GM21737 (cell line): ENCODE data around the gene CSTF1.
"Not testable (repeated sequence)": the region's sequence is repeated elsewhere in the genome, so short reads cannot be mapped to it uniquely, and the experiment has no call there.

Source experiments
- ATAC-seq: cut with Tn5 transposase; IDR thresholded peaks from one replicate; pipeline ENCODE4 v1.9.1; 2021; ENCODE audit warnings: mild to moderate bottlenecking, moderate library complexity; ENCODE audit not compliant: unreplicated experiment

CSTF1 gene

GRCh38 chr20:56403465-56403864 lies 11.0 kb downstream of the CSTF1 start:
- ATAC-seq = no peak

GRCh38 chr20:56405356-56405755 lies 12.9 kb downstream of the CSTF1 start:
- ATAC-seq = not testable (repeated sequence)

DNA sequence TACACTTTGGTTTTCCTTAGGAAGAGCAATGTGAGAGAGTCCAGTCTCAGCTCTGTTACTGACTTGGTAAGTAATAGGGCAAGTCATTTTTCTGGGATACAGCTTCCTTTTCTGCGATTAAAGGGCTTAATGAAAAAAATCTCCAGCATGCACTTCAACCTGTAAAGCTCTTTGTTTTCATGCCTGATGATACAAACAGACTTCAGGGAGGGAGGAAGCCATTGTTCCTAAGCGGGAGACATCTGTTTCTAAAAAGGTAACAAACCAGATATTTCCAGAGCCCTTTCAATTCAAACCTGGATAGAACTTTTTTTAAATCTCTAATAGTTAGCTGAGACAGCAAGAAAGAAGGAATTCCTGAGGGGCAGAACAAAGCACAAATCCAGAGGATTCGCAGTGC lies 14.5 kb downstream of the CSTF1 start:
- ATAC-seq = no peak

DNA sequence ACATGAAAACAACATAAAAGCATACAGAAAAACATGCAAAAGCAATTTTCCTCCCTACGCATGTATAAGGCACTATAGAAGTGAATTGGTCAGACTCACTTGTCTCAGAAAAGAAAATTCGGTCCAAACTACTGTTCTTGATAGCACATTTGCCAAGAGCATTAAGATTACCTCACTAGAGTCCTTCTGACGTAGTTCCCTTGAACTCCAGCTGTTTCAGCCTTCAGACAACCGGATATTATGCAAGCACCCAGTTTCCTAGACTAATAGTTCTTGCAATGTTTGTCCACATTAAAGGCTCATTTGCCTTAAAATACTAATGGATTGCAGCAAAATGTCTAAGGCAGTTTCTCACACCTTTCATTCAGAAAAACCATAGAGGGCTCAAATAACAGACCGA lies 17.1 kb downstream of the CSTF1 start:
- no peak for ATAC-seq

DNA sequence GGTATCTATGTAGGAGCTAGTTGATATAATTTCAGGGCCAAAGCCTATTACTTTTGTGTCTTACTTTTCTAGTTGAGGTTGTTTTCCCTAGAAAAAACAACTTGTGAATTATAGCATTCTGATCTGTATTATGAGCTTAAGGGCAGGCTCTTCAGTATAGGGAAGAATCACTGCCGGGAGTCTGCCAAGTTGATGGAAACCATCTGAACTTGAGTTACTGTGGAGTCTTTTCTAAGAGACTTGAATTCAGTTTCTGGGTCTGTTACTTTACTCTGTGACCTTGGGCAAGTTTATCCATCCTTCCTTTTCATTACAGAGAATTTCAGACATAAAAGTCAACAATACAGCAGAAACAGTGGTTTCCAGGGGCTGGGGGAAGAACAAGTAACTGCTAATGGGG lies 17.5 kb downstream of the CSTF1 start:
- ATAC-seq = no peak

- ATAC-seq = not testable (repeated sequence)
Observed at GRCh38 chr20:56411287-56411686, 18.8 kb downstream of the CSTF1 start.

DNA sequence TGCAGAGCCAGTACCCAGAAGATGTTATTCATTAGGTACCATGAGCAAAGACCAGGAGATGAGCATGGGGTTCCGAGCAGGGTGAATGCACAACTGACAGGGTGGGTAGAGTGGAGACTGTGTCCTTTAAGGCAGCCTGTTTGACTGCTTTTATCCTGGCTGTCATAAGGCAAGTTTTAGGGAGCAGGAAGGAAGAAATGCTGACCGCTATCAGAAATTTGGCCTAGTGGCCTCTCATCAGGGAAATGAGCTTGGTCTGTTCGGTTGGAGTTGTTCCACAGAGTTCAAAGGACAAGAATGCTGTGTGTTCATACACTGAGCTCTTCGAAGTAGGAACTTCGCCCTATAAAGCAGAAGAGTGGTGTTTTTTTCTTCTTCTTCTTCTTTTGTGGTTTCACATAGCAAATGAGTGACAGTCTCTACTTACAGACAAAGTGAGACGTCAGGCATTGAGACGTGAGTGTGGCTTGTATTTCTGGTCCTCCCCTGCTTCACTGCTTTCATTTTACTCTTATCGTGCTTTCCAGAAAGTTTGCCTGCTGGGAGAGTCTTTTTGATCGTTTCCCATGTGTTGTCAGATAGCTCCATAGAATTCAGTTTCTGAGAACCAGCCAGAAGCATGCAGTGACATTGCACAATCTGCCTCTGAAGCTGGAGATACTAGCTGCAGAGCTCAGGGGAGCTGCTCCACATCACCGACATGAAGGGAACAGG lies 19.5 kb downstream of the CSTF1 start, which contains the start of gene CASS4:
TSS of gene CASS4 (plus strand) at position 502 of the 714 bp plus-strand sequence. CDS start at position 701, 199 bp downstream.
- peak; percentile 62 for ATAC-seq

DNA sequence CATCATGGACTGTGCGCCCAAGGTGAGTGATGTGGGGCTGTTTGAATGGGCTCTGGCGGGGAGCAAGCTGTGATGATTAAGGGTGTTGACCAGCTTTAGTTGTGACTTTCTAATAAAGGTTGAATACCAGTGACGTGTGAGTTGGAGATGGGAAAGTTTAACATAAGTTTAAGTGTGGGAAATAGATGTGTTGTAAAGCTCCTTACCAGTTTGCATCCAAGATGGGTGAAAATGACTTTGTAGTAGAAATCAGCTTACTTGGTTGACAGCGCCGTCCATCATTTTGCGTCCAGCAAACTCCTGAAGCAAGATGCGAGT lies 20.0 kb downstream of the CSTF1 start:
- no peak for ATAC-seq

DNA sequence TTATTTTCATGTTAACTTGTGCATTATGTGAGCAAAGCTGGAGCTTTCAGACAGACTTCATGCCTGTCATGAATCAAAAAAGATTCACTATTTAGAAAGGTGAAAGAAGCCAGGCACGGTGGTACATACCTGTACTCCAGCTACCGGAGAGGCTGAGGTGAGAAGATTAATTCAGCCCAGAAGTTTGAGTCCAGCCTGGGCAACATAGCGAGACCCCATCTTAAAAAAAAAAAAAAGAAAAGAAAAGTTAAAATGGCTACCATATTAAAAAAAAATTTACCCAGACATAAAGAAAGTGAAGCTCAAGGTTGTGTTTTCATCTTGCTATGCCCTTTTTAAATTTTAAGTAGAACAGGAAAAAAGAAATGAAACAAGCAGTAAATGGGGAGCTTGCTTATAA lies 20.5 kb downstream of the CSTF1 start:
- ATAC-seq = no peak

DNA sequence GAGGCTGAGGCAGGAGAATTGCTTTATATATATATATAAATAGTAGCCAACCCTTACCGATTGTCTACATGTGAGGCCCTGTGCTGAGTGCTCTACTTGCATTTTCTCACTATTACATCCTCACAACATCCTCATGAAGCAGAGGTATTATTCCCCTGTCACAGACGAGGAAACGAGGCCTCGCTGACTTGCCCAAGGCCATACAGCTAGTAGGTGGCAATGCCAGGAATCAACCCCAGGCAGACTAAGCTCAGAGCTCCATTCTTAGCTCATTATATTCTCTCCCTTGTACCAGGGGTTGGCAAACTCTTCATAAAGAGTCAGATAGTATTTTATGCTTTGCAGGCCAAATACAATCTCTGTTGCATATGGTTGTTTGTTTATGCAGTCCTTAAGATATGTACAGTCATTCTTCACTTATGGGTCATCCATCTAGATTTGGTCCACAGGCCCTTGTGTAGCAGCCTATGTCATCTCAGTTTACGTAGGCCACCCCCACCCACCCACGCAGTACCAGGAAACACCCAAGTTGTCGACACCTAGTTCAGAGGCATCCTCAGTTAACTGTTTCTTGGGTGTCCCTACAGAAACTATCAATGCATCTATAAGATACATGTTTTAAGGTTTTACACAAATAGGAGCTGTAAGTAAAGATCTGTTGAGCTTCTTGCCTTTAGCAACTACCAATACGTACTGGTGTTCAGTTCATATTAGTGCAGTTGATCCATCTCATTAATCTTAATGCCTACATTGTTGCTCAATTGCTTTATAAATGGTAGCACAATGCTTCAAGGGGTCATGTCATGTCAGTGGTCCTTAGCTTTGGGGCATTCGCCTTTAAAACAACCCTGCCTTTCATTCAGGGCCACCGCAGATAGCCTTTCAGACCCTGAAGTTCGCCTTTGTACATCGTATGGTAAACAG lies 22.7 kb downstream of the CSTF1 start:
- ATAC-seq = no peak

DNA sequence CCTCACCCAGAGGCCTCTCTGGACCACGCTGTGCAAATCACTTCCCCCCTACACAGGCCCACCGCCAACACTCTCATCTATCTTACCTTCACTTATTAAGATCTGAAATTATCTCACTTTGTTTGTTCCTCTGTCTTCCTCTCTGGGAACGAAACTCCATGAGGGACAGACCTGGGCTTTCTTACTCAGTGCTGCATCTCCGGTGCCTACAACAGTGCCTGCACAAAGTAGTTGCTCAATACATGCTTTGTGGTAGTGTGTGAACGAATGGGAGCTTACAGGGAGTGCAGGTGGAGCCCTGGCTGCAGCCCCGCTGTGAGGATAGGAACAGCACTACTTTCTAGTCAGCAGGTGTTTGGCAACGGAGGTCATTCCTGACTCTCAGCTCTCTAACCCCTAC lies 25.0 kb downstream of the CSTF1 start:
- ATAC-seq = no peak

- ATAC-seq = no peak
Observed at GRCh38 chr20:56417911-56418310, 25.5 kb downstream of the CSTF1 start.

- ATAC-seq = no peak
Observed at GRCh38 chr20:56418385-56418861, 26.0 kb downstream of the CSTF1 start.

DNA sequence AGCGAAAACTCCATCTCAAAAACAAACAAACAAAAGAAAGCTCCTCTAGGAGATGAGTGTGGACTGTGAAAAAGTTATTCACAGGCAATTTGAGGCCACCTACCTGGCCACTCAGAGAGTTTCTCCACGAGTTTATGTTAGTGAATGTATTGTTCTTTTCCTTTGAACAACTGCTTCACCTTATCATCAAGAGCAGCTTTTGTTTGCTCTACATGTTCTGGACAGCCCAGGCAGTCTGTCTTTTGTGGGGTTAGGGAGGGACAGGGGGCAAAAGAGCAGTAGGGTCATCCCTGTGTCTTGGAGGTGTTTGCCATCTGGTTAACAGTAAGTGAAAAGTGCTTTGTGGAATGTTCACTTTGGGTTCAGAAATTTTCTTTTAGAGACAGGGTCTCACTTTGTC lies 27.6 kb downstream of the CSTF1 start:
- ATAC-seq = no peak

GRCh38 chr20:56420940-56421688 lies 28.7 kb downstream of the CSTF1 start:
- no peak for ATAC-seq

- no peak for ATAC-seq
Observed at GRCh38 chr20:56422076-56422823, 29.8 kb downstream of the CSTF1 start.

DNA sequence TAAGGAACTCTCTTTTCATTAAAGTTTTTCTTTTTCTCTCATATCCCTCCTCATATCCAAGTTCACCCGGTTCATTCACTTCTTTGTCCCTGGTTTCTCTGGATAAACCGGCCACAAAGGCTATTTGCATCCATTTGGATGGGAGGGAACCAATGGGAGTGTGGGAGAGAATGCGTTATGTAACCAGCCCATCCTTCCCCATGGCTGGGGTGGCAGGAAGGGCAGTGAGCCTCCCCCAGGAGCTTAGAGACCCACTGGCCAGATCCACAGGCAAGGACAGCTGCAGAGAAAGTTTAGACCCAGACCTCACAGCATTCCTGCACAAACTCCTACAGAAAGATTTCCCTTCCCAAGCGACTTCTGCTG lies 30.4 kb downstream of the CSTF1 start:
- ATAC-seq = no peak

- ATAC-seq = no peak
Observed at GRCh38 chr20:56423211-56423610, 30.8 kb downstream of the CSTF1 start.

GRCh38 chr20:56423886-56424285 lies 31.4 kb downstream of the CSTF1 start:
- ATAC-seq = no peak

GRCh38 chr20:56424931-56425330 lies 32.5 kb downstream of the CSTF1 start:
- no peak for ATAC-seq

DNA sequence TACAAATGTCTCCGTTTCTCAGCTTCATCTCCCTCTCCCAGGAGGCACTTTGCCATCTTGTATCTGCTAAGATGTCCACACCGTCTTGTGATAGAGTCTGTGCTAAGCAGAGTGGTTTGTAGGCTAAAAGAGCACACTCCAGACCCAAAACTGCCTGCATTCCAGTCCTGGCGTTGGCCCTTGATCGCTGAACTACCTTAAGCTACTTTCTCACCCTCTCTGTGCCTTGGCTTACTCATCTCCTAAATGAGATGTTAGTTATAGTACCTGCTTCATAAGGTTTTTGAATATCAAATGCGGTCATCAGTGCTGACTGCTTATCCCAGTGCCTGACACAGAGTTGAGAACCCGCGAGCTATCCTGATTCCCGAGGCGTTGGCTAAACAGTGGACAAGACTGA lies 33.6 kb downstream of the CSTF1 start:
- no peak for ATAC-seq
